ENCODE data around the gene EVI5L.

DNA sequence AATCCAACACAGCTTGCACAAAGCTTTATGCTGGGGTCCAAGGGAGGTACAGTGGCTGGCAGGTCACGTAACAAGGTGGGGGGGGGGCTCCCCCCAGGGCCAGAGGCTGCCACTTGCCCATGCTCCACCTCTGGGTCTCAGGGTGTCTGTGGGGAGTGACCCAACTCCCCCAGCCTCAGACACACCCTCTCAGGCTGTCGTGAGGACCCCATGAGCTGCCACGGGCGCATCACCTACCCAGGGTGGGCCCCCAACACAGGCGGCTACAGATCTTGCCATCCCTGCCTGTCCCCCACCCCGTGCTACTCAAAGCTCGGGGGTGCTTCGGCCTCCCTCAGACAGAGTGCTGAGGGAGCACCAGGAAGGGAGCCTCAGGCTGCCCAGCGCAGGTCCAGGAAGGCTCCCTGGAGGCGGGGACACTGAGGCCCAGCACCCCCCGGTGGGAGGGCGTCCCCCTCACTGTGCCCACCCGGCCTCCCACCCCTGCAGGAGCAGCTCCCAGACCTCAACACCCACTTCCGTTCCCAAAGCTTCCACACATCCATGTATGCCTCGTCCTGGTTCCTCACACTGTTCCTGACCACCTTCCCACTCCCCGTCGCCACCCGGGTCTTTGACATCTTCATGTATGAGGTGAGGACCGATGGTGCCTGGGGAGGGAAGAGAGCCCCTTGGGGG is 21.1 kb downstream of the EVI5L start:
- no peak for TF ChIP-seq ZNF565 (CRISPR knock-in tag; conservative IDR thresholded peaks at IDR 0.05; ENCODE audit: low read depth)
- TF ChIP-seq OSR1 (CRISPR knock-in tag; IDR thresholded peaks at IDR 0.05), result no peak
- TF ChIP-seq ZFP30 (CRISPR knock-in tag; IDR thresholded peaks at IDR 0.05), result no peak
- no peak for TF ChIP-seq TCF4 (CRISPR knock-in tag; IDR thresholded peaks at IDR 0.05; ENCODE audit: borderline replicate concordance)
- no peak for TF ChIP-seq RARB (CRISPR knock-in tag; IDR thresholded peaks at IDR 0.05)
- TF ChIP-seq, protein P1, sequence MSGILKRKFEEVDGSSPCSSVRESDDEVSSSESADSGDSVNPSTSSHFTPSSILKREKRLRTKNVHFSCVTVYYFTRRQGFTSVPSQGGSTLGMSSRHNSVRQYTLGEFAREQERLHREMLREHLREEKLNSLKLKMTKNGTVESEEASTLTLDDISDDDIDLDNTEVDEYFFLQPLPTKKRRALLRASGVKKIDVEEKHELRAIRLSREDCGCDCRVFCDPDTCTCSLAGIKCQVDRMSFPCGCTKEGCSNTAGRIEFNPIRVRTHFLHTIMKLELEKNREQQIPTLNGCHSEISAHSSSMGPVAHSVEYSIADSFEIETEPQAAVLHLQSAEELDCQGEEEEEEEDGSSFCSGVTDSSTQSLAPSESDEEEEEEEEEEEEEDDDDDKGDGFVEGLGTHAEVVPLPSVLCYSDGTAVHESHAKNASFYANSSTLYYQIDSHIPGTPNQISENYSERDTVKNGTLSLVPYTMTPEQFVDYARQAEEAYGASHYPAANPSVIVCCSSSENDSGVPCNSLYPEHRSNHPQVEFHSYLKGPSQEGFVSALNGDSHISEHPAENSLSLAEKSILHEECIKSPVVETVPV (CRISPR knock-in tag; IDR thresholded peaks at IDR 0.05), result no peak
- no peak for TF ChIP-seq ZC3H10 (CRISPR knock-in tag; IDR thresholded peaks at IDR 0.05)
- no peak for TF ChIP-seq SNAI2 (CRISPR knock-in tag; IDR thresholded peaks at IDR 0.05)
